Upper lobe of left lung (tissue), 4 donors: ENCODE results near the gene PLCL2.

Experiments
- CTCF ChIP-seq, 6 experiments: fragments of 450-650 bp in 4 of 6; fragments of 200-600 bp in 2 of 6; sonication (generic) in 2 of 6; IDR thresholded peaks; one replicate each; pipeline ENCODE4 v1.5.1; 2016 to 2019; ENCODE audit warnings: antibody characterized with exemption in 6 of 6
- POLR2A ChIP-seq, 4 donors: fragments of 450-650 bp; IDR thresholded peaks; one replicate each; pipeline ENCODE4 v1.5.1; 2016 to 2017; ENCODE audit warnings: antibody characterized with exemption in 4 of 4, mild to moderate bottlenecking in 2 of 4

GRCh38 chr3:16871915-16872842, 12.6 kb upstream of the PLCL2 start:
- no peak for TF ChIP-seq POLR2A (IDR thresholded peaks at IDR 0.05)
- TF ChIP-seq CTCF (IDR thresholded peaks at IDR 0.05) = no peak
